ENCODE results near the gene OTOP2. TPM values are rescaled to one million over a fixed set of nuclear protein-coding genes. Genes with fewer than 3 reads are reported as not detected.
A peak's percentile ranks its signal among the peaks of the same experiment; 100 is the strongest.

Gene OTOP2
- total RNA-seq, 2 experiments from 2014 or later = not detected

GRCh38 chr17:74960570-74961342 lies 36.7 kb downstream of the OTOP2 start:
- Histone ChIP-seq H3K9me2 (ENCODE audit: insufficient read depth, low read length) (no peaks in the 10 kb centered on the region), H3K4me1 (ENCODE audit: insufficient read depth, low read length, poor library complexity, severe bottlenecking) (peaks cover 7% of the 10 kb centered on the region), H2AFZ (ENCODE audit: low read length) (peak overlapping the region; percentile 33), H3K36me3 (ENCODE audit: insufficient read depth, low read length) (no peaks in the 10 kb centered on the region), H3K27ac (ENCODE audit: low read depth, low read length, poor library complexity, severe bottlenecking) (no peak overlapping the region), H3K4me3 (ENCODE audit: low read depth, low read length, poor library complexity, severe bottlenecking) (no peak overlapping the region), H3K9me3 (ENCODE audit: low read length) (no peaks in the 10 kb centered on the region), H3K79me2 (ENCODE audit: insufficient read depth, low read depth, low read length) (no peaks in the 10 kb centered on the region), H3K4me2 (ENCODE audit: low read length) (peak overlapping the region; percentile 50), H4K20me1 (ENCODE audit: insufficient read depth, low read length) (no peaks in the 10 kb centered on the region)
- no TSS peak for BruUV-seq (replicated peaks)
- ChIA-PET POLR2A (interaction anchor here (0.5 to 2.2 kb wide), 10 partner anchors 11 to 445 kb away, joined by 3 to 16 read pairs (median 4); partner anchors contain the start of genes GRB2 and MRPL58), CTCF (ENCODE audit: unreplicated experiment) (interaction anchor here (0.5 to 2.3 kb wide), 27 partner anchors 11 to 280 kb away, joined by 3 to 26 read pairs (median 4); partner anchors contain the start of genes CDR2L, HID1, MRPL58 and USH1G)
- peak; percentile 90 for DNase-seq (ENCODE audit: low spot score)
- intact Hi-C loops (cut with micrococcal nuclease; ENCODE audit: unreplicated experiment) = loop anchor here (1.0 to 2.0 kb wide), 6 partner anchors 46 to 241 kb away; partner anchors contain the start of genes ARMC7, ATP5PD, KCTD2 and MRPL58
- TF ChIP-seq EZH2phosphoT487 (IDR thresholded peaks at IDR 0.05; ENCODE audit: borderline replicate concordance, low read depth, low read length) (no peak), CTCF (conservative IDR thresholded peaks at IDR 0.05; ENCODE audit: low read length) (peak; percentile 97)

- intact Hi-C loops (cut with micrococcal nuclease; ENCODE audit: unreplicated experiment) = loop anchor here (1.0 to 2.0 kb wide), 4 partner anchors 44 to 239 kb away; partner anchors contain the start of genes ARMC7, ATP5PD and KCTD2
- no TSS peak for BruUV-seq (replicated peaks)
- no peak overlapping the region for H3K4me3 ChIP-seq (ENCODE audit: low read depth, low read length, poor library complexity, severe bottlenecking)
- no peak for TF ChIP-seq EZH2phosphoT487 (IDR thresholded peaks at IDR 0.05; ENCODE audit: borderline replicate concordance, low read depth, low read length)
- TF ChIP-seq CTCF (conservative IDR thresholded peaks at IDR 0.05; ENCODE audit: low read length) = peak; percentile 95
- no peak overlapping the region for H3K27ac ChIP-seq (ENCODE audit: low read depth, low read length, poor library complexity, severe bottlenecking)
- no peaks in the 10 kb centered on the region for H3K36me3 ChIP-seq (ENCODE audit: insufficient read depth, low read length)
- H4K20me1 ChIP-seq (ENCODE audit: insufficient read depth, low read length) = no peaks in the 10 kb centered on the region
- no peak overlapping the region for H3K4me2 ChIP-seq (ENCODE audit: low read length)
- H2AFZ ChIP-seq (ENCODE audit: low read length) = no peak overlapping the region
- H3K9me2 ChIP-seq (ENCODE audit: insufficient read depth, low read length) = no peaks in the 10 kb centered on the region
- POLR2A ChIA-PET = interaction anchor here (0.5 to 2.2 kb wide), 9 partner anchors 10 to 444 kb away, joined by 3 to 16 read pairs (median 4); partner anchors contain the start of genes GRB2 and MRPL58
- no peaks in the 10 kb centered on the region for H3K9me3 ChIP-seq (ENCODE audit: low read length)
- CTCF ChIA-PET (ENCODE audit: unreplicated experiment) = interaction anchor here (0.6 to 2.3 kb wide), 21 partner anchors 10 to 279 kb away, joined by 3 to 26 read pairs (median 4); partner anchors contain the start of genes CDR2L, HID1 and MRPL58
- H3K4me1 ChIP-seq (ENCODE audit: insufficient read depth, low read length, poor library complexity, severe bottlenecking) = peaks cover 7% of the 10 kb centered on the region
- no peaks in the 10 kb centered on the region for H3K79me2 ChIP-seq (ENCODE audit: insufficient read depth, low read depth, low read length)
- DNase-seq (ENCODE audit: low spot score) = peak; percentile 90
These were observed 37.7 kb downstream of the OTOP2 start for GRCh38 chr17:74961657-74962350.
